Breast epithelium (tissue), 4 donors: ENCODE results near the gene AAGAB. TPM values are rescaled to one million over a fixed set of nuclear protein-coding genes. Genes with fewer than 3 reads are reported as not detected.

ENCODE experiments used
- DNase-seq, 2 donors: peaks; one replicate each; pipeline ENCODE4 v3.0.0-alpha.2; 2019; ENCODE audit warnings: low spot score in 2 of 2
- H3K27ac ChIP-seq, 2 donors: fragments of 200-600 bp; sonication (generic) in 1 of 2; one replicate each; pipeline ENCODE4 v1.5.1; 2016 to 2019; ENCODE audit warnings: mild to moderate bottlenecking in 1 of 2
- H3K27me3 ChIP-seq, 2 donors: fragments of 200-600 bp; sonication (generic) in 1 of 2; one replicate each; pipeline versions ENCODE4 v1.5.1 to v1.6.0; 2017 to 2019; ENCODE audit warnings: control low read depth in 1 of 2, mild to moderate bottlenecking in 1 of 2
- H3K36me3 ChIP-seq: fragments of 200-600 bp; one replicate; pipeline ENCODE4 v1.5.1; 2019
- H3K4me1 ChIP-seq, 2 donors: fragments of 200-600 bp; sonication (generic); one replicate each; pipeline ENCODE4 v1.5.1; 2016 to 2019; ENCODE audit warnings: control low read depth in 1 of 2
- H3K4me3 ChIP-seq, 3 donors: fragments of 200-600 bp; sonication (generic); 1 replicate in 2 of 3; 2 replicates in 1 of 3; pipeline ENCODE4 v1.5.1; 2016 to 2019; ENCODE audit warnings: mild to moderate bottlenecking in 3 of 3, moderate library complexity in 2 of 3
- H3K9me3 ChIP-seq, 2 donors: fragments of 200-600 bp; sonication (generic) in 1 of 2; one replicate each; pipeline ENCODE4 v1.5.1; 2016 to 2019; ENCODE audit warnings: control low read depth in 1 of 2
- POLR2A ChIP-seq: fragments of 450-650 bp; IDR thresholded peaks from one replicate; pipeline ENCODE4 v1.6.1; 2016; ENCODE audit warnings: antibody characterized with exemption, mild to moderate bottlenecking, moderate library complexity
- POLR2AphosphoS5 ChIP-seq, 3 donors: sonication (generic); formaldehyde crosslinking; IDR thresholded peaks; one replicate each; pipeline ENCODE4 v1.6.1; 2017; ENCODE audit warnings: antibody characterized with exemption in 3 of 3
- intact Hi-C: fragments of 100-400 bp; cut with DNase I; formaldehyde crosslinking; loops from one replicate; pipeline ENCODE4 v1.15.1; 2023; ENCODE audit warnings: low total_unique reads
- total RNA-seq, 3 donors: library from RNA; depleted of rRNA; stranded (reverse); fragments of >200 nt; gene quantifications; one replicate each; pipeline ENCODE4 v1.1.0, GENCODE V29; 2016
- TF ChIP-seq, protein P1 (sequence below), 3 donors: fragments of 450-650 bp; IDR thresholded peaks; one replicate each; pipeline ENCODE4 v1.5.1; 2016 to 2017; ENCODE audit warnings: antibody characterized with exemption in 3 of 3, mild to moderate bottlenecking in 3 of 3, moderate library complexity in 3 of 3

Gene AAGAB
- total RNA-seq, 3 donors from 2014 or later = 23.2 to 49.8 (median 46.5) TPM

DNA sequence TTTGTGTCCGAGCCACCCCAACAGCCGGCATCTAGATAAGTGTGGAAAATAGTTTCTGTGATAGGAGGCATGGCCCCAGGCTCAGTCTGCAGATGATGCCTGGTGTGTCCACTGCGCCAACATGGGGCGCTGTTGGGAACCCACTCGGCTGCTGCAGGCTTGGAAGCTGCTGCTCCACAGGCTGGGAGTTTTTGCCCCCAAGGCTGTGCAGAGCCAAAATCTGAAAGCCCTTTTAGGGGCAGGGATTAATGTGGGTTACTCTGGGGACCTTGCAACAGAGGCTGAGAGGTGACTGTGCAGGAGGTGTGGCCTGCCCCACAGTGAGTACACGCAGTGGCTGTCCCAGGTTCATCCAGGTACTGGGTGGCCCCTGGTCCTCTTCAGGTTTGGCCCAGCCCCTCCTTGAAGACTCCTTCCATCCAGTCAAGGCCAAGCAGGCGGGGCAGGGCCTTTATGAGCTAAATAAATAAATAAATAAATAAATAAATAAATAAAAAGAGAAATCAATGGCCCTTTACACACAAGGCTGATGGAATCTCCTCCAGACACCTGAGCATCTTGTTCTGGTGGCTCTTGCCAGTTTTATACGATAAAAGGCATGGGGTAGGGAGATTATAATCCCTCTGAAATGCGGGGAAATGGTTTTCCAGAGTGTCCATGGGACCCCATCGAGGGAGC lies 73.8 kb downstream of the AAGAB start:
- intact Hi-C loops = no loop called here
- no peak for DNase-seq
- H3K9me3 ChIP-seq = no peaks in the 10 kb centered on the region
- H3K4me3 ChIP-seq = no peak overlapping the region
- peaks cover 0 to 6% of the 10 kb centered on the region in 2 donors for H3K4me1 ChIP-seq
- no peaks in the 10 kb centered on the region for H3K36me3 ChIP-seq
- H3K27ac ChIP-seq = no peak overlapping the region
- TF ChIP-seq, protein P1, sequence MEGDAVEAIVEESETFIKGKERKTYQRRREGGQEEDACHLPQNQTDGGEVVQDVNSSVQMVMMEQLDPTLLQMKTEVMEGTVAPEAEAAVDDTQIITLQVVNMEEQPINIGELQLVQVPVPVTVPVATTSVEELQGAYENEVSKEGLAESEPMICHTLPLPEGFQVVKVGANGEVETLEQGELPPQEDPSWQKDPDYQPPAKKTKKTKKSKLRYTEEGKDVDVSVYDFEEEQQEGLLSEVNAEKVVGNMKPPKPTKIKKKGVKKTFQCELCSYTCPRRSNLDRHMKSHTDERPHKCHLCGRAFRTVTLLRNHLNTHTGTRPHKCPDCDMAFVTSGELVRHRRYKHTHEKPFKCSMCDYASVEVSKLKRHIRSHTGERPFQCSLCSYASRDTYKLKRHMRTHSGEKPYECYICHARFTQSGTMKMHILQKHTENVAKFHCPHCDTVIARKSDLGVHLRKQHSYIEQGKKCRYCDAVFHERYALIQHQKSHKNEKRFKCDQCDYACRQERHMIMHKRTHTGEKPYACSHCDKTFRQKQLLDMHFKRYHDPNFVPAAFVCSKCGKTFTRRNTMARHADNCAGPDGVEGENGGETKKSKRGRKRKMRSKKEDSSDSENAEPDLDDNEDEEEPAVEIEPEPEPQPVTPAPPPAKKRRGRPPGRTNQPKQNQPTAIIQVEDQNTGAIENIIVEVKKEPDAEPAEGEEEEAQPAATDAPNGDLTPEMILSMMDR (IDR thresholded peaks at IDR 0.05) = no peak
- no peak for TF ChIP-seq POLR2A
- H3K27me3 ChIP-seq = no peaks in the 10 kb centered on the region

DNA sequence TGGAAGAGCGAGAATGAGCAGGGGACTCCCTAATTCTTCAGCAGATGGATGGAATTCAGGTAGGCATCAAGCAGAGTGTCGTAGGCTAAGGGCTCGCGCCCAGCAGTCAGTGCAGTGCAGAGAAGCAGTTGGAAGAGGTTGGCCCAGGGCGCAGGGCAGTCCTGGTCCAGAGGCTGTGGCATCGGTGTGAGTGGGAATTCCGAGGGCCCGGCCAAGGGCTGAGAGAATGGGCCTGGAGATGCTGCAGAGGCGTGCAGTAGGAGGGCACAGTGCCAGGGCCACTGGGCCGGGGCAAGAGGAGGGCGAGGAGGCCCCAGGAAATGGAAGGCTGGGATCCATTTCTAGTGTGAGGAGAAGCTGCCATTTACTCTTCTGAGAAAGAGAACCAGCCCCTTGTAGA lies 74.4 kb downstream of the AAGAB start:
- DNase-seq = no peak
- Histone ChIP-seq H3K27me3 (no peaks in the 10 kb centered on the region), H3K9me3 (no peaks in the 10 kb centered on the region), H3K4me1 (peaks cover 5 to 12% of the 10 kb centered on the region in 2 donors), H3K27ac (peak overlapping the region in 1 of 2 donors; percentile 58), H3K4me3 (no peak overlapping the region), H3K36me3 (no peaks in the 10 kb centered on the region)
- intact Hi-C loops = no loop called here
- TF ChIP-seq POLR2A (no peak), POLR2AphosphoS5 (IDR thresholded peaks at IDR 0.05) (no peak)
- TF ChIP-seq, protein P1 (IDR thresholded peaks at IDR 0.05) = no peak

DNA sequence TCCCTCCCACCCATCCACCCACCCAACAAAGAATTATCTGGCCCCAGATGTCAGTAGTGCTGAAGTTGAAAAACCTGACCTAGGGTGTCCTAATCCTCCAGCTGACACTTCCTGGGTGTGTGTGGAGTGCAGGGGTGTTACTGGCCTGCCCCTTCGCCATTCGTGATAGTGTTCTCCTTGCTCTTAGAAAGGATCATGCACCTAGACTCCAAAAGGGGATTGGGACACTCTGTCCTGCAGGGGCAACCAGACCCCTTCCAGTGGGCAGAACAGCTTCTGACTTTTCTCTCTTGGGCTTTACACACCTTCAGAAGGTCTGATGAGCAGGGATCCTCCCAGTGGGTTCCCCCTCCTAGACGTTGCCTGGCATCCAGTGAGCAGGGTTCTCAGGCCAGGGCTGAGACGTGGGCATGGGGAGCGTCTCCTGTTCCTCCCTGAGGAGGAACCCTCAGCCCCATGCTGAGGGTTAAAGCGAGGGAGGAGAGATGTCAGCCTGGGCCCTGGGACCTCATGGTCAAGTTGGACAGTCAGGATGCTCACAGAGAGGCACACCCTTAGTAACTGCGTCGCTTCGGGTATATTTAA lies 75.0 kb downstream of the AAGAB start:
- peak overlapping the region in 1 of 2 donors; percentile 58 for H3K27ac ChIP-seq
- peaks cover 5 to 12% of the 10 kb centered on the region in 2 donors for H3K4me1 ChIP-seq
- intact Hi-C loops = no loop called here
- H3K27me3 ChIP-seq = no peaks in the 10 kb centered on the region
- no peak for DNase-seq
- H3K9me3 ChIP-seq = no peaks in the 10 kb centered on the region
- no peaks in the 10 kb centered on the region for H3K36me3 ChIP-seq
- TF ChIP-seq, protein P1 (IDR thresholded peaks at IDR 0.05) = no peak
- no peak for TF ChIP-seq POLR2A
- no peak for TF ChIP-seq POLR2AphosphoS5 (IDR thresholded peaks at IDR 0.05)
- H3K4me3 ChIP-seq = no peak overlapping the region

DNA sequence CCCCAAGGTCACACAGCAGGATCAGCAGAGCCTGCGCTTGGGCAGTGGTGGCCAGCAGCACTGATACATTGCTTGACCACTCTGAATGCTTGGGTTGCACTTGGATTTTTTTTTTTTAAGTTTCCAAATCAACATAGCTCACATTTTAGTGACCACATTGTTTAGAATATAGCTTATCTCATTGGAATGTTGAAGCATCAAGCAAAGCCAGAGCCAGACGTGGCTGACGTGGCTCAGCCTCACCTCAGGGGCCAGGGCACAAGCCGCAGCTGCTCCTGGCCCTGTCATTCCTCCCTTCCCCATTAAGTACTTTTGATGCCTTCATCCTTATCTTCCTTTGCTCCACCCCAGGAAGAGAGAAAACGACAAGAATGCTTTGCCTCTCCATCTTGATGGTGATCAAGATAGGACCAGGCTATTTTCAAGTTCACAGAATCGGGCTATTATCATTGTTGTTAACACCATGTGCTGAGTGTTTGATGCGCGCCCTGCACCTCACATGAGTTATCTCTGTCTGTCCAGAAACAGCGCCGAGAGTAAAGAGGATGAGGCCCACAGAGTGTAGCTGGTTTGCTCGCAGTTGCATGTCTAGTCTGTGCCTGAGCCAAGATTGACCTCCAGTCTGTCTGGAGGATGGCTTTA lies 75.8 kb downstream of the AAGAB start:
- Histone ChIP-seq H3K36me3 (no peaks in the 10 kb centered on the region), H3K27me3 (no peaks in the 10 kb centered on the region), H3K4me1 (peaks cover 5 to 12% of the 10 kb centered on the region in 2 donors), H3K9me3 (no peaks in the 10 kb centered on the region), H3K27ac (peak overlapping the region in 1 of 2 donors; percentile 58), H3K4me3 (no peak overlapping the region)
- TF ChIP-seq POLR2A = no peak
- no peak for TF ChIP-seq POLR2AphosphoS5 (IDR thresholded peaks at IDR 0.05)
- TF ChIP-seq, protein P1 (IDR thresholded peaks at IDR 0.05) = no peak
- intact Hi-C loops = no loop called here
- DNase-seq = no peak

DNA sequence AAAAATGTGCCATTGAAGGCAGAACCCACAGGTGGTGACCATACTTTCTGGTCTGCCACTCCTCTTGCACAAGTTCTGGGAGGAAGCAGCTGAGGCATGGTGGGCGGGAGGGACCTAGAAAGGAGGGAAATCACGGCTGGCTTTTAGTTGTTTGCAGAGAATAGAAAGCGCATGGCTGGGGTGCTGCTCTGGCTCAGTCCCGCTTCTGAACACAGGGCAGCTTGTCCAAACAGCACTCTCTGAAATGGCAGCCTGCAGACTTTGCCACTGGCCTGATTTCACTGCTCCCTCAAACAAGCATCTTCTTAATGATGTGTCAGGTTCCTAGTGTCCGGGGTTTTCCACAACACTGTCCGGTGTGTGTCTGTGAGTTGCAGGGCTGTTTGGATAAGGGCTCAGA lies 76.7 kb downstream of the AAGAB start:
- TF ChIP-seq, protein P1 (IDR thresholded peaks at IDR 0.05) = no peak
- no peak for TF ChIP-seq POLR2A
- no peak for TF ChIP-seq POLR2AphosphoS5 (IDR thresholded peaks at IDR 0.05)
- intact Hi-C loops = no loop called here
- H3K4me1 ChIP-seq = peaks cover 5 to 12% of the 10 kb centered on the region in 2 donors
- H3K9me3 ChIP-seq = no peaks in the 10 kb centered on the region
- no peak overlapping the region for H3K4me3 ChIP-seq
- H3K36me3 ChIP-seq = no peaks in the 10 kb centered on the region
- H3K27me3 ChIP-seq = no peaks in the 10 kb centered on the region
- DNase-seq = no peak
- peak overlapping the region in 1 of 2 donors; percentile 57 for H3K27ac ChIP-seq
